ENCODE data around the gene AP3S2. TPM values are rescaled to one million over a fixed set of nuclear protein-coding genes. Genes with fewer than 3 reads are reported as not detected.

AP3S2 gene
- total and polyA plus RNA-seq, 2 donors (not counting 1 experiment from before 2014, with no cell fraction given): 11.3 to 32.3 TPM

DNA sequence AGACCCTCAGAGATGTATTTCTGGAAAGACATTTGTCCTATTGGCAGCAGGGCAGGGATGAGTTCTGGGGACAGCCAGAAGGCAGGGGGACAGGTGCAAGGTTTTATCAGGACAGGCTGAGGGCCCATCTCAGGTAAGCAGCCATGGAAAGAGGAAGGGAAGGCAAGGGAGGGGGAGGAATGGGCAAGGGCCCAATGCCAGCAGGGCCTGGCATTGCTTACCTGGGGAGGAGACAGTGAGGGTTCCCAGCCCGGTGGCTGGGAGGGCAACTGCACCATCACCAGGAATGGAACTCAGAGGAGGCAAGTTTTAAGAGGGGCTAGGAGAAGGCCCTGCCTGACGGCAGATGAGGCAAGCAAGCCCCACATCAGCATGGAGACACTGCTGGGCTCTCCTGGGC is 15.8 kb upstream of the AP3S2 start:
- Mint-ChIP-seq H3K27ac (no peak overlapping the region), H3K4me1 (peaks cover 16% of the 10 kb centered on the region), H3K9me3 (ENCODE audit: insufficient read depth) (no peaks in the 10 kb centered on the region), H3K27me3 (peaks cover 42% of the 10 kb centered on the region), H3K4me3 (no peak overlapping the region)
- Histone ChIP-seq H3K4me2 (replicated peaks; ENCODE audit: low read depth, low read length, poor library complexity, severe bottlenecking) (no peak overlapping the region), H3K4me1 (ENCODE audit: control insufficient read depth in 2 of 2, insufficient read depth in 2 of 2, low read length in 2 of 2) (peaks cover 12 to 13% of the 10 kb centered on the region in 2 donors), H3K27me3 (replicated peaks in 1 of 4; ENCODE audit: control extremely low read depth in 1 of 4, control insufficient read depth in 3 of 4, insufficient read depth in 4 of 4, low read length in 3 of 4) (peaks cover 0 to 18% (median 13%) of the 10 kb centered on the region in 4 experiments), H2AFZ (ENCODE audit: insufficient read depth, low read depth, low read length, poor library complexity, severe bottlenecking) (no peak overlapping the region), H3K4me3 (ENCODE audit: control extremely low read depth in 1 of 5, extremely low read depth in 1 of 5, insufficient read depth in 1 of 5, low read depth in 2 of 5, low read length in 4 of 5) (no peak overlapping the region), H3K36me3 (replicated peaks in 1 of 2; ENCODE audit: control extremely low read depth in 1 of 2, control insufficient read depth in 1 of 2, extremely low read depth in 1 of 2, insufficient read depth in 2 of 2, low read length in 1 of 2) (no peaks in the 10 kb centered on the region), H4K20me1 (ENCODE audit: control insufficient read depth, insufficient read depth, low read length, poor library complexity, severe bottlenecking) (no peaks in the 10 kb centered on the region), H3K9me3 (ENCODE audit: control extremely low read depth in 1 of 3, control insufficient read depth in 2 of 3, insufficient read depth in 1 of 3, low read length in 2 of 3) (peaks cover 0 to 5% (median 0%) of the 10 kb centered on the region in 3 donors), H3K9ac (ENCODE audit: low read length) (no peak overlapping the region), H3K27ac (ENCODE audit: low read length in 2 of 2) (no peak overlapping the region), H3K79me2 (ENCODE audit: control insufficient read depth, insufficient read depth, low read length) (no peaks in the 10 kb centered on the region)
- WGBS (ENCODE audit: insufficient coverage): 100% methylated on average over 1 of the region's 2 CpGs
- ChIA-PET POLR2A (no interaction called here), CTCF (interaction anchor here (2.0 kb wide), 1 partner anchor 162 kb away, joined by 7 read pairs; no protein-coding TSS in a partner anchor)
- DNase-seq (no peak), ATAC-seq (ENCODE audit: low read depth) (no peak)
- no peak for TF ChIP-seq EZH2 (IDR thresholded peaks at IDR 0.05; ENCODE audit: borderline replicate concordance, insufficient read depth, low read depth, low read length, poor library complexity, severe bottlenecking)
- TF ChIP-seq, protein P1, sequence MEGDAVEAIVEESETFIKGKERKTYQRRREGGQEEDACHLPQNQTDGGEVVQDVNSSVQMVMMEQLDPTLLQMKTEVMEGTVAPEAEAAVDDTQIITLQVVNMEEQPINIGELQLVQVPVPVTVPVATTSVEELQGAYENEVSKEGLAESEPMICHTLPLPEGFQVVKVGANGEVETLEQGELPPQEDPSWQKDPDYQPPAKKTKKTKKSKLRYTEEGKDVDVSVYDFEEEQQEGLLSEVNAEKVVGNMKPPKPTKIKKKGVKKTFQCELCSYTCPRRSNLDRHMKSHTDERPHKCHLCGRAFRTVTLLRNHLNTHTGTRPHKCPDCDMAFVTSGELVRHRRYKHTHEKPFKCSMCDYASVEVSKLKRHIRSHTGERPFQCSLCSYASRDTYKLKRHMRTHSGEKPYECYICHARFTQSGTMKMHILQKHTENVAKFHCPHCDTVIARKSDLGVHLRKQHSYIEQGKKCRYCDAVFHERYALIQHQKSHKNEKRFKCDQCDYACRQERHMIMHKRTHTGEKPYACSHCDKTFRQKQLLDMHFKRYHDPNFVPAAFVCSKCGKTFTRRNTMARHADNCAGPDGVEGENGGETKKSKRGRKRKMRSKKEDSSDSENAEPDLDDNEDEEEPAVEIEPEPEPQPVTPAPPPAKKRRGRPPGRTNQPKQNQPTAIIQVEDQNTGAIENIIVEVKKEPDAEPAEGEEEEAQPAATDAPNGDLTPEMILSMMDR (IDR thresholded peaks at IDR 0.05): no peak
- intact Hi-C loops (cut with micrococcal nuclease): no loop called here

DNA sequence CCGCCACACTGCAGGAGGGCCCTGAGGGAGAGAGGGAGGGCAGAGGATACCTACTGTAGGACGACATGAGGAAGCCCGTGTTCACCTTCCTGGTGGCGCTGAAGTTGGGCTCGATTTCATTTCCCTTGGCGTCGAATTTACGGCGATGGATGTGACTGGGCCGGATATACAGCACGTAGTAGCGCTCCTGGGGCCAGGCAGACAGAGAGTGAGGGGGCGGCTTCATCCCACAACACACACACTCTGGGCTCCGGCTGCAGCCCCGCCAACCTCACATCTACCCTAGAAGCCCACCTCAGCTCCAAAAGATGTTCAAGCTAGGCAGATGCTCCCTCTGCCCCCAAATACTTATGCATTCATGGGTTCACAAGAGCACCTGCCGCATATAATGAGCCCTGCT is 14.4 kb upstream of the AP3S2 start:
- Histone ChIP-seq H3K4me3 (ENCODE audit: control extremely low read depth in 1 of 5, extremely low read depth in 1 of 5, insufficient read depth in 1 of 5, low read depth in 2 of 5, low read length in 4 of 5) (no peak overlapping the region), H3K9me3 (ENCODE audit: control extremely low read depth in 1 of 3, control insufficient read depth in 2 of 3, insufficient read depth in 1 of 3, low read length in 2 of 3) (peaks cover 0 to 5% (median 0%) of the 10 kb centered on the region in 3 donors), H3K36me3 (replicated peaks in 1 of 2; ENCODE audit: control extremely low read depth in 1 of 2, control insufficient read depth in 1 of 2, extremely low read depth in 1 of 2, insufficient read depth in 2 of 2, low read length in 1 of 2) (no peaks in the 10 kb centered on the region), H3K79me2 (ENCODE audit: control insufficient read depth, insufficient read depth, low read length) (no peaks in the 10 kb centered on the region), H3K4me1 (ENCODE audit: control insufficient read depth in 2 of 2, insufficient read depth in 2 of 2, low read length in 2 of 2) (peaks cover 10 to 11% of the 10 kb centered on the region in 2 donors), H3K27me3 (replicated peaks in 1 of 4; ENCODE audit: control extremely low read depth in 1 of 4, control insufficient read depth in 3 of 4, insufficient read depth in 4 of 4, low read length in 3 of 4) (peaks cover 0 to 11% (median 8%) of the 10 kb centered on the region in 4 experiments), H3K4me2 (replicated peaks; ENCODE audit: low read depth, low read length, poor library complexity, severe bottlenecking) (no peak overlapping the region), H3K9ac (ENCODE audit: low read length) (no peak overlapping the region), H4K20me1 (ENCODE audit: control insufficient read depth, insufficient read depth, low read length, poor library complexity, severe bottlenecking) (no peaks in the 10 kb centered on the region), H3K27ac (ENCODE audit: low read length in 2 of 2) (no peak overlapping the region), H2AFZ (ENCODE audit: insufficient read depth, low read depth, low read length, poor library complexity, severe bottlenecking) (no peak overlapping the region)
- ChIA-PET POLR2A (interaction anchor here (0.6 kb wide), 1 partner anchor 407 kb away, joined by 3 read pairs; no protein-coding TSS in a partner anchor), CTCF (no interaction called here)
- H3K4me1 Mint-ChIP-seq: peaks cover 12% of the 10 kb centered on the region
- DNase-seq: no peak
- intact Hi-C loops (cut with micrococcal nuclease): no loop called here
- H3K27ac Mint-ChIP-seq: no peak overlapping the region
- H3K27me3 Mint-ChIP-seq: peaks cover 37% of the 10 kb centered on the region
- no peak for ATAC-seq (ENCODE audit: low read depth)
- 97% methylated on average over 16 of the region's 16 CpGs for WGBS (ENCODE audit: insufficient coverage)
- no peaks in the 10 kb centered on the region for H3K9me3 Mint-ChIP-seq (ENCODE audit: insufficient read depth)
- no peak overlapping the region for H3K4me3 Mint-ChIP-seq
- no peak for TF ChIP-seq EZH2 (IDR thresholded peaks at IDR 0.05; ENCODE audit: borderline replicate concordance, insufficient read depth, low read depth, low read length, poor library complexity, severe bottlenecking)
- TF ChIP-seq, protein P1 (IDR thresholded peaks at IDR 0.05): no peak

Data from B cell (primary cell).